GM10266 (cell line): ENCODE data around the gene NEDD4L.

Experiments
- DNase-seq: peaks from one replicate; pipeline ENCODE4 v3.0.0; 2012; ENCODE audit errors: extremely low spot score
- CTCF ChIP-seq: IDR thresholded peaks from 2 replicates; pipeline ENCODE4 v1.5.1; 2012; ENCODE audit warnings: mild to moderate bottlenecking, low read depth; ENCODE audit not compliant: control insufficient read depth, insufficient read depth; ENCODE audit errors: missing control alignments

NEDD4L gene

DNA sequence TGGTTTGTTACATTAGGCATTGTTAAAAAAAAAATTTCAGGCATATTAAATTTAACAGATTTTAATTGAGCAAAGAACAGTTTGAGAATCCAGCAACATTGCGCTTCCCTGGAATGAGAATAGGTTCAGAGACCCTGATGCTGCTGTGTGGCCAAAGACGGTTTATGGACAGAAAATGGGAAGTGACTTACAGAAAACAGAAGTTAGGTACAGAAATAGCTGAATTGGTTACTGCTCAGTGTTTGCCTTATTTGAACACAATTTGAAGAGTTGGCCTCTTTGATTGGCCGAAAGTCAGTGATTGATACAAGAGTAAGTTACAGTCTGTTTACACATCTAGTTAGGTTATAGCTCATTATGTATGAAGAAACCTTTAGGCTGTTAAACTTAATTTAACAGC, 6.0 kb upstream of the NEDD4L start:
- no peak for DNase-seq
- no peak for TF ChIP-seq CTCF

DNA sequence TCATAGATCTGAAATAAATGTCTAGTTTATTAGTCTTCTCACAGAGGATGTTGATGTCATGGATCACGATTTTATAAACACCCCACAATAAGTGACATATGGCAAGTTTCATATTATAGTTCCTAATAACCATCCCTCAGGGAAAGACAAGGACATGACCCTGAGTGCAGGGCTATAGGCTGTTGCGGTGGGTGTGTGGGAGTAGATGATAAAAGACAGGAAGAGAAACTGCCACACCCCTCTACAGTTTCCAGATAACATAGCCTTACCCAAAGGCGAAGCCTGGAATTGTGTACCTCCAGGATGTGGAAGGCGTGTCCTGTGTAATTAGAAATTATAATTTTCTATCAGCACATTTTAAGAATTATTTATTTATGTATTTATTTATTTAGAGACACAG, 2.4 kb upstream of the NEDD4L start:
- no peak for TF ChIP-seq CTCF
- no peak for DNase-seq

- no peak for DNase-seq
- no peak for TF ChIP-seq CTCF
Measured at GRCh38 chr18:58042826-58043490, 1.1 kb upstream of the NEDD4L start.

GRCh38 chr18:58044370-58045241, 580 bp downstream of the NEDD4L start:
- peak; percentile 49 for DNase-seq

GRCh38 chr18:58045242-58046092, 1.4 kb downstream of the NEDD4L start:
- peak; percentile 20 for TF ChIP-seq CTCF
- DNase-seq: peak; percentile 24

More at GRCh38 chr18:58044370-58045241, 580 bp downstream of the NEDD4L start:
- TF ChIP-seq CTCF: peak; percentile 1

- no peak for DNase-seq
- TF ChIP-seq CTCF: no peak
Measured at GRCh38 chr18:58046093-58046793, 2.2 kb downstream of the NEDD4L start.
